IPS-18a (cell line): ENCODE measurements around the gene ARMC7.

ENCODE experiments used
- H3K27ac ChIP-seq: one replicate; pipeline ENCODE4 v1.5.1; 2013; ENCODE audit warnings: low read length
- H3K27me3 ChIP-seq: one replicate; pipeline ENCODE4 v1.6.1; 2013; ENCODE audit warnings: mild to moderate bottlenecking, low read length; ENCODE audit not compliant: control insufficient read depth, insufficient read depth
- H3K36me3 ChIP-seq: one replicate; pipeline ENCODE4 v1.6.1; 2013; ENCODE audit warnings: low read depth, low read length; ENCODE audit not compliant: control insufficient read depth
- H3K4me1 ChIP-seq: one replicate; pipeline ENCODE4 v1.6.1; 2013; ENCODE audit warnings: low read depth, low read length; ENCODE audit not compliant: control insufficient read depth
- H3K4me3 ChIP-seq: one replicate; pipeline ENCODE4 v1.5.1; 2013; ENCODE audit warnings: low read length
- H3K9ac ChIP-seq: one replicate; pipeline ENCODE4 v1.6.1; 2013; ENCODE audit warnings: mild to moderate bottlenecking, low read length, moderate library complexity
- H3K9me3 ChIP-seq: one replicate; pipeline ENCODE4 v1.6.1; 2013; ENCODE audit warnings: low read depth, low read length; ENCODE audit not compliant: control insufficient read depth

The ARMC7 gene

DNA sequence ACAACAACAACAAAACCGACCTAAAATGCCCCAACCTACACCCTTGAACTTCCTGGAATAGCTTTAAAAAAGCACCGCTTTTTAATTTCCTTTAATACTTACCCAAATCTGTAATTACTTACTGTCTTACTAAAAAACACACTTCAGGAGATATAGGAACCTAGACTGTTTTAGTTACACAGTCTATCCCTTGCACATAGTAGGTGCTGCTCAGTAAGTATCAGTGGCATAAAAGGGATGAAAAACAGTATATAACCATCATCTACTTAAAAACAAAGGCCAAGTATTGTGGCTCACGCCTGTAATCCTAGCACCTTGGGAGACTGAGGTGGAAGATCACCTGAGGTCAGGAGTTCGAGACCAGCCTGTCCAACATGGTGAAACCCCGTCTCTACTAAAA, 66.9 kb downstream of the ARMC7 start:
- Histone ChIP-seq H3K4me1 (no peaks in the 10 kb centered on the region), H3K9ac (no peak overlapping the region), H3K9me3 (no peaks in the 10 kb centered on the region), H3K4me3 (no peak overlapping the region), H3K36me3 (peaks cover 76% of the 10 kb centered on the region), H3K27ac (no peak overlapping the region), H3K27me3 (no peaks in the 10 kb centered on the region)

DNA sequence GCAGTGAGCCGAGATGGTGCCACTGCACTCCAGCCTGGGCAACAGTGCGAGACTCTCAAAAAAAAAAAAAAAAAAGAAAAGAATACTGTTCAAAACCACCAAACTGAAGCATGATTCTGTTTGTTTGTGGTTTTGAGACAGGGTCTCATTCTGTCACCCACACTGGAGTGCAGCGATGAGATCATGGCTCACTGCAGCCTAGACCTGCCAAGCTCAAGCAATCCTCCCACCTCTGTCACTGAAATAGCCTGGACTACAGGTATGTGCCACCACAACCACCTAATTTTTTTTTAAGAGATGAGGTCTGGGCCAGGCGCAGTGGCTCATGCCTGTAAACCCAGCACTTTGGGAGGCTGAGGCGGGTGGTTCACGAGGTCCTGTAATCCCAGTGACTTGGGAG, 68.7 kb downstream of the ARMC7 start:
- Histone ChIP-seq H3K9me3 (no peaks in the 10 kb centered on the region), H3K27ac (no peak overlapping the region), H3K9ac (no peak overlapping the region), H3K4me1 (peaks cover 4% of the 10 kb centered on the region), H3K4me3 (no peak overlapping the region), H3K27me3 (no peaks in the 10 kb centered on the region), H3K36me3 (peaks cover 65% of the 10 kb centered on the region)
